Inflammatory macrophage (primary cell): Measurements from ENCODE around the gene FRMD4A.
A peak's percentile ranks its signal among the peaks of the same experiment; 100 is the strongest.

ENCODE experiments used
- DNase-seq, 2 donors: peaks; one replicate each; pipeline ENCODE4 v3.0.0-alpha.2; 2020 to 2022

FRMD4A gene

GRCh38 chr10:13636776-13637175, 693.9 kb downstream of the FRMD4A start:
- no peak for DNase-seq

DNA sequence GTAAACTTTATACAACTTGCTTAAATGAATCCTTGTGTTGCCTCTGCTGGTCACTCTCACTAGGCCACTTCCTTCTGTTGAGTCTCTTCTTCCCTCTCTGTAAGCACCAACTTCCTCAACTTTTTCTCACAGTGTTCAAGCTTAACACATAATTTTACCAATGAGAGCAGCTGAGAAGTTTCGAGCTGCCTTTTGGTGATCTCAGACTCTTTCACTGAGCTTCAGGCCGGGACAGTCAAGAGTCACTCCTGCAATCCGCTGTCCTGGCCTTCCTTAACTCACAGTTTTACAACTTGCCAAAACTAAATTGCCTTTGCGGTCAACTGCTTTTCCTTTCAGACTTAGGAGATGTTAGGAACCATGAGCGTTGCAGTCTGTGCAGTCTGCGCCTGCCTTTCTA, 696.5 kb downstream of the FRMD4A start:
- peak; percentile 36 to 58 for DNase-seq

DNA sequence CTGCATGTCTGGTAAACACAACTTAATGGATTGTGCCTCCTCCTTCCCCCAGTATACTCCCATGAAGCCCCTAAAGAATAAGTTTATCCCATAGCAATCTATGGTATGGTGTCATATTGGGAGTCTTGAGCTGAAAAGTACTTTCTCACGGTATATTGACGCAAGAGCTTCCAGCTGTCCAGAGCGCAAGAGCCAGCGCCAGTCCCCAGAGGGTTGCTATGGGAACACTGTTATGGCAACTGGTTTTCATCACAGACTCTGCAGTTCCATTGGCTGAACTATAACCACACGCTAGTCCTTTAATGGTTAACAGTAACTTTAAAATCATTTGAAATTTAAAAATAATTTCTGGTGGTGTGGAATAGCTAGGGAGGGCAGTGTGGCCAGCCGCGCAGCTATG, 697.0 kb downstream of the FRMD4A start:
- DNase-seq: no peak

GRCh38 chr10:13632884-13633440, 697.8 kb downstream of the FRMD4A start:
- no peak for DNase-seq

- DNase-seq: peak in 1 of 2 donors; percentile 25
These were observed 698.3 kb downstream of the FRMD4A start for GRCh38 chr10:13632440-13632839.

- DNase-seq: peak; percentile 34 to 54
These were observed 699.1 kb downstream of the FRMD4A start for GRCh38 chr10:13631594-13631993.

GRCh38 chr10:13630231-13630630, 700.5 kb downstream of the FRMD4A start:
- DNase-seq: no peak

DNA sequence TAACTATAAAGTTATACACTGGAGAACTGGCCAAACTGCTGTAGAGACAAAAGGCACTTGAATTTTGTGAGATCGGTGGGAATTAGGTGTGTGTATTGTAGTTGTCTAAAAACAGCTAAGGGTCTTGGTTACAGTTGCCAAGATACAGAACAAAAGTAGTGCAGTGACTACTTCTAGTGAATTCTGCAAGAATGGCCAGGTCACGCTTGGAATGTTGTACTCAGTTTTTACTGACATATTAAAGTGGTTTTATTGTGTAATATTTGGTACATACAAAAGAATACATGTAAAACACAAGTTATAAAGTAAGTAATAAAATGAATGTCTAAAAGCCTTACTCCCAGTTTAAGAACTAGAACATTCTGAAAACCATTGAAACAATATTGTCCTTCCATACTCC, 701.6 kb downstream of the FRMD4A start:
- DNase-seq: no peak

- no peak for DNase-seq
These were observed 702.1 kb downstream of the FRMD4A start for GRCh38 chr10:13628661-13629060.

DNA sequence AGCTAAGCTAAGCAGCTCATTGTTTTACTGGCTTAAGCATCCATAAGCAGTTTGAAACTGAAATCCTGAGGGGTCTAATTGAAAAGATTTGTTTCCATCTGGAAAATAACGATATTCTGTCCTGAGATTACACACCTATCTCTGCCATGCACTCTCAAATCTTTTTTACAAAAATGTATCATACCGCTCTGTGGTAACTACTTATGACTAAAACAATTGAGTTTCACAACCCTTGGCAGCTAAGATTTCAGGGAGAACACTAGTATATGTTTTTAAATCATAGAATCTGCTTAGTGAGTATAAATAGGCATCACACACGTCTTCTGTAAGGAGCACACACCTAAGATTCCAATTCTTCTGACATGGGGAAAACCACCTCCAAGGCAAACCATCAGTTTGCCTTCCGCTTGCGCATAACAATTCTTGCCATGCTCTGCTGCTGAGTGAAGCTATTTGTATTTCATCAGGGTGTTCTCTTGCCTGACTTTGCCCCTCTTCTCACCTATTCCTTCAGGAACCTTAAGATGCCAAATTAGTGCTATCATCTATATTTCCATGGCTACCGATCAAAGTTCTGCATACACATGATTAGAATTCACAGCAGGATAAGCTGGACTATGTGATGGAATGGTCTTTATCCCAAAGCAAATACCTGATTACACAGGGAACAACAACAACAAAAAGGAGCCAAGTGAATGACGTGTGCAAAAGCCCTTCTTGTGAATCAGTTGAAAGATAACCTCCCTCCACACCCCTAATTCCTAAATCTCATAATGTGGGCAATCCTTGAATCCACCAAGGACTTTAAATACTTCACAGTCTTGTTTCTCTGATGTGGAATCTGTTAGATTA, 703.0 kb downstream of the FRMD4A start:
- no peak for DNase-seq

GRCh38 chr10:13624630-13625029, 706.1 kb downstream of the FRMD4A start:
- no peak for DNase-seq

DNA sequence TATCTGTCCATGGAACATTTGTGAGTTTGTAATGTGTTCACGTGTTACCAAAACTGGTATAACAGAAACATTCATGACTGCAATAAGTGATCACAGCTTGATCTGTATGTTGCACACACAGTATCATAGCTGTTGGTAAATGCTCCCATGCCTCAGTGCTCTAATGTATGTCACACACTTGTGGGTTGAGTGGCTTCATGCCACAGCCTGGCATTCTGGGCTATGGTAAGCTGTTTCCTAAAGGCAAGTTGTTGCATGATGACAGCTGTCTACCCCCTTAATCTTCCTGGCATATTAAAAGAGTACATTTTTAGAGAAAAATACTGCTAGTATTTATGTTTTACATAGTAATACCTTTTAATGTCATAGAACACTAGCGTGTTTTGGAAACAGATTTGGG, 708.8 kb downstream of the FRMD4A start:
- no peak for DNase-seq

DNA sequence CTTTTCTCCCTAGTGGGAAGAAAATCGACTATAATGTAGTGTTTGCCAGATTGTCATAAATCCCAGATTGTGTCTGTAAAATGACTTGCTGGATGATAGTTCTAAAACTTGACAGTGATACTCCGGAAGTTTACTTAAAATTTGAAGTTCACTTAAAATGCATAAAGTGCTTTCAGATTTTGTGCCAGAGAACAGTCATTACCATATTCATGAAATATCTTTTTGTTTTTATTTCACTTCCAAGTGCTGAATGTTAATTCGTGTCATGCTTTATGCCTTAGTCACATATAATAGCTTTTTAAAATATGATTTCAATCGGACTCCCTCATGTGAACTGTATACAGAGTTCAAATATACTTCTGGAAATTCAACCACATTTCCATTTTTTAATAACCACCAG, 713.6 kb downstream of the FRMD4A start:
- DNase-seq: no peak

DNA sequence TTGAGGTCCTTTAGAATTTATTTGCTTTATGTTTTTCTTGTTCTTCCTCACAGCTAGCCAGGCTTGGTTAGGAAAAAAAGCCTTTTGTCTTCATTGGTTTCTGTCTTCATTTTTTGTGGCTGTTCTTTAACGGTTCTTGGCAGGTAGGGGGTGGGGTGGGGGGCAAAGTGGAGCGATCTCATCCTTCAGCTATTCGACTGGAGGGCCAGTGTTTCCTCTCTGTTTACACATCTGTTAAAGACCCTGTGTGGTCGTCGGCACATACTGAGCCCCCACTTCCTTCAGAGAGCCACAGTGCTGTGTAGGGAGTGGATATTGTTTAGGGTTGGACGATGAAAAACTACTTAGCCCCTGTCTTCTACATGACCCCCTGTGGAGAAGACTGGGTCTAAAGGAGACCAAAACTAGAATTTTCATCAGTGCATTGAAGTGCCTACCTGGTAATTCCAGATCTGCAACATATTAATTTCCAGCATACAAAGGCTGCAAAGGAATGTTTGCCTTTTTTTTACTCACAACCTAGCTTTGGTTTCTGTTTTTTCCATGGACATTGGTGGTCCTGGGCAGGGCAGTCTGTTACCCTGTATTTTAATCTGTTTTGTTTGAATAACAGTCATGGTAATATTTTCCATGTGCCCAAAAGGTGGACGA, 714.9 kb downstream of the FRMD4A start:
- no peak for DNase-seq

DNA sequence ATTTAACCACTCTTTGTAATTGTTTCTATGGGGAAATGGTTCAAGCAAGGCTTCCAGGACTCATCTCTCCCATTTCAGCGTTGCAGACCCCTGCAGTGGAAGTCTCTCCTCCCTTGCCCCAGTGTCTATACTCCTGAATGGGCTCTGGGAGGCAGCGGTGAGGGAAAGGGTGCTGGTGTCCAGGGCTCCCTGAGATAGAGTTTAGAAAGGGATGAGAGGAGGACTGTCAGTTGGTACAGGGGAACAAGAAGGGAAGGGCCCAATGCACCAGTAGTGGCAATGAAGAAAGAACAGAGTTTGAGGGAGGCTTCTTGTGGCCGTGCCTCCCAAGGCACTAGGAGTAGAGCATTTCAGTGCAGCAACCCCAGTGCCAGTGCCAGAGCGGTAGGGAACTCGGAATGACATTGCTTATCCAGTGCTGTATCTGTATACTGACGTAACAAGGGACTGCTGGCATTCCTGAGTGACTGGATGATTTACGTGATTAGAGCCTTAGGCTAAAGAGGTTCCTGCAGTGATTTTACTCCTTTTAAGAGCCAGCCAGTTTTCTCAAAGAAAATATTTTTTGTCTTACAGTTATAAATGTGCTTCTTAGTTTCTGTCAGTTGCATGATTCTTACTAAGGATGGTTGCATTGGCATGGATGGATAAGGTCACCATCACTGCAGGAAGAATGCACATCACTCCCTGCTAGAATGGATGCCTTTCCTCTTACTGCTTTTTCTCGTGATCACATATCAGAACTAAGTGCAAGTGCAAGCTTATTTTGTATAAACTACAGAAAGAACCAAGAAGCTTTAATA, 716.0 kb downstream of the FRMD4A start:
- DNase-seq: no peak

DNA sequence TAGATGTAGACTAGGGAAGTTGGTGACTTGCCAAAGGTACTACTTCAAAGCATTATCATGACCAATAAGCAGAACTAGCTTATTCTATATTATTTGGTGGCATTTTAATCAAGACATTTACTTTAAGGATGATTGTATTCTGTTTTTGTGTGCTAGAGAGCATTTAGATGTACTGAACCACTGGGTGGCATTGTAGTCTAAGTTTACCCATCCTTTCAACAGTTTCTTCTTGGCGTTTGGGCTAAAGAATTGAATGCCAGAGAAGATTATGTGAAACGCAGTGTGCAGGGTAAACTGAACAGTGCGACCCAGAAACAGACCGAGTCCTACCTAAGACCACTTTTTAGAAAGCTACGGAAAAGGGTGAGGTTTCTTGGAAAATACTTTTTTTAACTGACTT, 717.2 kb downstream of the FRMD4A start:
- no peak for DNase-seq

DNA sequence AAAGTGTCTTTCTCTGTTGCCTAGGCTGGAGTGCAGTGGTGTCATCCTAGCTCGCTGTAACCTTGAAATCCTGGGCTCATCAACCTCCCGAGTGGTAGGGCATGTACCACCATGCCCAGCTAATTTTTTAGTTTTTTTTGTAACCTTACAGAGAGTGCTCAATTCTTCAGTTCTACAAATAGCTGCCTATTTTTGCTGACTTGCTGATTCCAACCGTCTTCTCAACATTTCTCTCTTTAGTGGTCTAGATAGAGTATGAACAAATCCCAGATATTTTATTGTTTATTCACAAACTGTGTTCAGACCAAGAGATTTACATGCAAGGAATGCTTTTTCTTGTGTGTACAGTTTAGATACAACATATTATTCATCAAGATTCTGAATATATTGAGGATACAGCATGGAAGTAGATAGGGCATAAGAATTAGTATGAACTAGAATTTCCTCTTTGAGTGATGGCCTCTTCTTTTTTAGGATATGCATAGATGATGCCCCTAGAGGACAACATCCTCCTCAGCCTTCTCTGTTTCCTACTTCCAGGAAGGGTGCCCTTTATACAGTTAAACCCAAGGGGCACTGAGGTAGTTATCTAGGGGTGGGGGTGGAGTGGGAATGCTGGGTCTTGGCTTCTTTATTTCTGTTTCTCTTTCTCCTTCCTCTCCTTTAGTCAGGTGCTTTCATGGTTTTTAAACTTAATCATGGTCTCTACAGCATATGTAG, 717.9 kb downstream of the FRMD4A start:
- DNase-seq: no peak

DNA sequence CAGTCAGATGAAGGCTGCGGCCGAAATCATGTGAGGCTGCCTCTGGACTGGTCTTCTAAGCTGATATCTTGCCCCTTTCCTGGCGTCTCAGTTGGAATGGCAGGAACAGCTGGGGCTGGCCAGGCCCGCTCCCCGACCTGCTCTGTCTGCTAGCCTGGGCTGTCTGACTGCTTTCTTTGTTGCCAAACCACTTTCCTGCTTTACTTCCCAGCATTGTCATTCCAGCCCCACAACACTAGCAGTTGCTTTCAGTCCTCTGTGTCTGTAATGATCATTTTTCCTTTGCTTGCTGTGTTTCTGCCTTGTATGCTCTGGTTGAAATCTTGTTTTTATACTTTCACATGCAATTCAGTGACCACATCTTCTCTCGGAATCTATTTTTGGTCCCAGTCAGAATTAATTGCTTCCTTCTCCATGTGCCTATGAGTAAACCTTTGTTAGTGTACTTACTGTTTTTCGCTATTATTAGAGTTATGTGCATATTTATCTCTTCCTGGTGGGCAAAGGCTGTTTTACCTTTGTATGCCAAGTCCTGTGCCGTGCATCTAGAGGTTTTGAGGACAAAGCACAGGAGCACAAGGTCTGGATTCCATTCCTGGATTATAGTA, 722.4 kb downstream of the FRMD4A start:
- DNase-seq: no peak

DNA sequence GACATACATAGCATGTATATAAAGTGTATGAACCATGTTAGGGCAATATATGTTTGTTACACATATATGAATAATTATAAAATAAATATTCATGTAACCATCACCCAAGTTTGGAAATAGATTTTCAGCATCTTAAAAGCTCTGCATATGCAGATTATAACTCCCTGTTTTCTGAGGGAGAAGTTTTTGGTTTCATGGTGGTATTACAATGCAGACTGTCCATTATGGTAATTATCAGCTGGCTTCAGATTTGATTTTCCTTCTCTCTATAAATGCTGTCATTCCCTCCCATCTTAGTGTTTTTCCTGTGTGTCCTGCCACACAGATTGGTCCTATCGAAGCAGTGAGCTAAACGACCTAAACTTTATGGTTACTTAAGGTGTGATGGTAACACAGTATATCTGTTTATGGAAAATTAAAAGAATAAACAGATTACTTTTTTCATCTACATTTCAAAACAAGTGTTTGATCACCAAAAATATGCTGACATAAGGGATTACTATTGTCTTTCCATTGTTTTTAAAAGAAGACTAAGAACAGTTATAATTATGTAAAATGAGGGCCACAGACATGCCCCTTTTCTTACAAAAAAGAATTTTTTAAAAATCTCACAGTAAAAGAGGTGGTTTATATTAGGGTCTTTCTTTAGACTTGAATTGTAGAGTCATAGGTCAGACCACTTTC, 726.2 kb downstream of the FRMD4A start:
- DNase-seq: no peak

GRCh38 chr10:13597909-13598308, 732.8 kb downstream of the FRMD4A start:
- DNase-seq: no peak

GRCh38 chr10:13594641-13595040, 736.1 kb downstream of the FRMD4A start:
- no peak for DNase-seq
